Superior temporal gyrus (tissue), 1 donor: Measurements from ENCODE around the gene IGSF9.

Experiments
- DNase-seq: peaks from one replicate; pipeline ENCODE4 v3.0.0-alpha.2; 2016; ENCODE audit errors: extremely low spot score

Gene IGSF9

GRCh38 chr1:159972443-159973205 lies 27.2 kb upstream of the IGSF9 start:
- no peak for DNase-seq

- DNase-seq, result no peak
Measured at GRCh38 chr1:159970932-159971342, 25.5 kb upstream of the IGSF9 start.

DNA sequence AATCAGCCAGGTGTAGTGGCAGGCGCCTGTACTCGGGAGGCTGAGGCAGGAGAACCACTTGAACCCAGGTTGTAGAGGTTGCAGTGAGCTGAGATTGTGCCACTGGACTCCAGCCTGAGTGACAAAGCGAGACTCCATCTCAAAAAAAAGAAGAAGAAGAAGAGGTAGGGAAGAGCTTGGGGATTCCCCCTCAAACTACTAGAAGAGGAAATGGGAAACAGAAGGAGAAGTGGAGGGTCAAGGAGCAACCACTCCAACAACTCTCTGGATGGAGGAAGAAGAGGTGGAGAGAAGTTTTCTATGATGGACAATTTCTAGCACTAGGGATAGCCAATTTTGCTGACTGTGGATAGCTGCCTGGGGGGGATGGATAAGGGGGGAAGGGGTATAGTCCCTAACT lies 23.5 kb upstream of the IGSF9 start:
- DNase-seq, result no peak

- no peak for DNase-seq
Measured at GRCh38 chr1:159965263-159965662, 19.9 kb upstream of the IGSF9 start.

GRCh38 chr1:159964144-159964543 lies 18.7 kb upstream of the IGSF9 start:
- DNase-seq, result no peak

- DNase-seq, result no peak
Measured at GRCh38 chr1:159962176-159962575, 16.8 kb upstream of the IGSF9 start.

DNA sequence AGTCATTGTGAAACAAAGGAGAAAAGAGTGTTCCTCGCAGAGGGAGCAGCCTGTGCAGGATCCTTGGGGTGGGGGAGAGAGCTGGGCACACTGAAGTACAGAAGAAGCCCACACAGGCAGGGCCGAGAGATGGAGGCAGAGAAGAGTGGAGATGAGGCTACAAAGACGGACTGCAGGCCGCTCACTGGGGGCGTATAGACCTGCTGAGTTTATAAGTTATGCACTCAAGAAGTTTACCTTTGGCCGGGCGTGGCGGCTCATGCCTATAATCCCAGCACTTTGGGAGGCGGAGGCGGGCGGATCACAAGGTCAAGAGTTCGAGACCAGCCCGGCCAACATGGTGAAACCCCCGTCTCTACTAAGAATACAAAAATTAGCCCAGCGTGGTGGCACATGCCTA lies 16.2 kb upstream of the IGSF9 start:
- DNase-seq, result no peak

GRCh38 chr1:159960721-159961381 lies 15.4 kb upstream of the IGSF9 start:
- no peak for DNase-seq

GRCh38 chr1:159959451-159959850 lies 14.0 kb upstream of the IGSF9 start:
- no peak for DNase-seq

GRCh38 chr1:159958719-159959380 lies 13.4 kb upstream of the IGSF9 start:
- no peak for DNase-seq

GRCh38 chr1:159957824-159958268 lies 12.4 kb upstream of the IGSF9 start:
- no peak for DNase-seq

- DNase-seq, result no peak
Measured at GRCh38 chr1:159955456-159955855, 10.0 kb upstream of the IGSF9 start.

DNA sequence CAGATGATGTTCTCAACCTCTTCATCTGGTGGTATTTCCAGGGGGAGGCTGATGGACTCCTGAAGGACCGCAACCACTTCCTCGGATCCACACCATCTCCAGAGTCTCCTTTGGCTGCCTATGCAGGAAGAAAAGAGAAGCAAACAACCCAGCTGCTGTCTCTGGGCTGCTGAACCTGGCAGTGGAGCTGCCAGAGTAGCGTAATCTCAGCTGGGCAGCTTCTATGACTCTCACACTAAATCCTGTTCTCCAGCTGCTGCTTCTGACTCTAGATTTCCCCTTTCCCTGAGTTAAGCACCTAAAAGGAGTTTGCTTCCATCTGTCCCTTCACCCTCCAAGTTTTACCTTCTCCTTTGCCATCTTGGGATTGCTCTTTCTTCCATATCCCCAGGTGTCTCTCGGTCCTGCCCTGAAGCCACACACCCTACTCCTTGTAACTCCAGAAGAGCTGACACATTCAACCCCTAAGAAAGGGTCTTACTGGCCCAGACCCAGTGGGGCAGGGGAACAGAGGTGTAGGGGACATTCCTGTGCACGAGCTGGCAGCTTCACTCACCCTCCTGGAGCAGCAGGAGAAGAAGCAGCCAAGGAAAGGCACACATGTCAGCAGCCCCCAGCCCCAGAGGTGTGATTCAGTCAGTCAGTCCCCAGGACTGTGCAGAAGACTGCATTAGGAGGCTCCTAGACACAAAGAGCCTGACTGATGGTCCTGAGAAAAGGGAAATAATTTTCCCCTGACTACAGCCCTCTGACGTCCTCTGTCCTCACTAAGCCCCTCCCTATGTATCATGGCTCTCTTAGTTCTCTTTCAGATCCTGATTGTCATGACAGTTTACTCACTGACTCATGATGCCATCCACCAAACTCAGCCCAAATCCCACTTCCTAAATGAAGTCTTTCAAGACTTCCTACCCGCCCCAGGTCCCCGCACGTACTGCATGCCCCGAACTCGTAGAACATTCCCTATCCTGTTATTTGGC lies 8.4 kb upstream of the IGSF9 start, which contains the start of gene SLAMF9:
TSS of gene SLAMF9 (minus strand) at position 702 of the 980 bp plus-strand sequence. CDS start at position 602, 100 bp downstream.
- DNase-seq, result no peak

GRCh38 chr1:159952932-159953331 lies 7.5 kb upstream of the IGSF9 start:
- no peak for DNase-seq

DNA sequence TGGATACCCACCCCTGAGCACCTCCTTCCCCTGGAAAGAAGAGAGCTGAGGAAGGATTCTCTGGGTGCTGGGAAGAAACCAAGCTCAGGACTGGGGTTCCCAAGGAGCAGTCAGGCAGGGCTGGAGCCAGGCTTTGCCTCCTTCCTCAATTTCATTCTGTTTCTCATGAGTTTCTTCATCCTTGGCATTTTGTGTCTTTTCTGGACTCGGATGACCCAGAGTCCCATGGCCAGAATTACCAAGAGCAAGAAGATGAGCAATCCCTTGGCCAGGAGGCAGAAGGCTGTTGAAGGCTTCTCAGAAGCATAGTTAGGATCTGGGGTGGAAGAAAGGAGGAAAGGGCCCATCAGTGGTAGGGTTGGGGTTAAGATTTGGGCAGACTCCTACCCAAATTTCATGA lies 6.1 kb upstream of the IGSF9 start:
- DNase-seq, result no peak

DNA sequence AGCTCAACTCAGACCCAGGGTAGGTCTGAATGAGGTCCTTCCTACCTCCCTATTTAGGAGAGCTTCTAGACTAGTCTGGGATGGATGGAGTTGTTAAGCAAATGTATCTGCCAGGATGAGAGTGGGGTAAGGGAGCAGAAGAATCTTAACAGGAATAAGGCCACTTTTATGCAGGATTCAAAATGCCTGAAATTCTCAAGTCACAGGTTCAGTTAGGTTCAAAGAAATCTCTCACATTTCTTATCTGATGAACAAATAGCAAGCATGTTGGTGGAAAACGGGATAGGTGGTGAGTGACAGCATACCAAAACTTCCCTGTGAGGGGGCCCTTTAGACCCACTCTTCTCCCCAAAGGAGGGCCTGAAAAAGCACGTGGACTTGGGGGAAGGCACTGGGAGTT lies 5.6 kb upstream of the IGSF9 start:
- DNase-seq, result no peak

GRCh38 chr1:159949981-159950381 lies 4.6 kb upstream of the IGSF9 start:
- DNase-seq, result no peak

GRCh38 chr1:159949123-159949522 lies 3.7 kb upstream of the IGSF9 start:
- DNase-seq, result no peak

DNA sequence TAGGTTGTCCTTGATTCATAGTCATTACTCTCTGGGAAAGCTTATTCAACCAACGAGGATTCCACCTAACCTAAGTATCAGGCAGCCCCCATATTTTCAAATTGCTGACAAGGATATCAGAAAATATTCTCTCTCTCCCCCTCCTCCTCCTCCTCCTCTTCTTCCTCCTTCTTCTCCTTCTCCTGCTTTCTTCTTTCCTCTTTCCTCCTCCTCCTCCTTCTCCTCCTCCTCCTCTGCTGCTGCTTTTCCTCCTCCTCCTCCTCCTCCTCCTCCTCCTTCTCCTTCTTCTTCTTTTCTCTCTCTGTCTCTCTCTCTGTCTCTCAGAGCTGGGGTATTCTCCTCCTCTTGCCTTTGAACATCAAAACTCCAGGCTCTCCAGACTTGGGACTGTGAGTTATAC lies 2.5 kb upstream of the IGSF9 start:
- no peak for DNase-seq

GRCh38 chr1:159946242-159947187 lies 1.1 kb upstream of the IGSF9 start:
- DNase-seq, result no peak
